ENCODE measurements around the gene PHF19.

PHF19 gene

GRCh38 chr9:120876842-120877240, at the start of gene PHF19:
TSS of gene PHF19 (minus strand) at chr9:120877188. CDS start at chr9:120874741, 2,447 bp downstream.
- no peak for DNase-seq

- DNase-seq: no peak
Measured at GRCh38 chr9:120926397-120926928, 49.5 kb upstream of the PHF19 start, which contains the start of gene TRAF1. TSS of gene TRAF1 (minus strand) at chr9:120926796. CDS start at chr9:120926075, 721 bp downstream.

GRCh38 chr9:120925535-120926396, 48.8 kb upstream of the PHF19 start:
- DNase-seq: no peak

DNA sequence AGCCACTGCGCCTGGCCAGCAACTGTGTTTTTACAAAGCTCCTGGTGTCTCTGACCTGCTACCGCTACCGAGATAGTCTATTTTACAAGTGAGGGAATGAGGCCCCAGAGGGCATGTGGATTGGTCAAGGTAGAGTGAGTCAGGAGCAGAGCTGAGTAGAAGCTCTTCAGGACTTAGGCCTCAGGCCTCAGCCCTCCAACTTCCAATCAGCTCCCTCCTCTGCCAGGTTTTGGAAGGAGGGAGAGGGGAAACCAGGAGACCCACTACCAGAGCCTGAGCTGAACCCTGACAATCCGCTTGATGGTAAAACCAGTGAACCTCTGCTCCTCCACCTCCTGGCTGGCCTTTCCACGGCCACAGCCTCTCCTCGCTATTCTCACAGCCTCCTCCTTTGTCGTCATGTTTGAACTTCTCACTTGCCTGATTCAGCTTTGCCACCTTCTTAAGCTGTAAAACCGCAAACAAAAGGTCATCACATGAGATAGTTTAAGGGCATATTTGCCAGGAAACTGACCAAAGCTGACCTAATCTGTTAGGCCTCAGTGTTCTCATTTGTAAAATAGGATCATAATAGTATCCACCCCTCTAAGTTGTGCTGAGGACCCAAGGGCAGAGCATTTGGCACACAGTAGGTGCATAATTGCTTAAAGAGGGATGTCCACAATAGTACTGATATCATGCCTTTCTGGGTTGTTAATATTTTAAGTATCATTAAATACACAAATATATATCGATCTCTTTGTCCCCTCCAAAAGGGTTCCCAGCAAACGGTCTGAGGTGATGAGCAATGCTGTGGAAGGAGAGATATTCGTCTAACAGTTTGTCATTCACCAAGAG, 47.9 kb upstream of the PHF19 start:
- no peak for DNase-seq

DNA sequence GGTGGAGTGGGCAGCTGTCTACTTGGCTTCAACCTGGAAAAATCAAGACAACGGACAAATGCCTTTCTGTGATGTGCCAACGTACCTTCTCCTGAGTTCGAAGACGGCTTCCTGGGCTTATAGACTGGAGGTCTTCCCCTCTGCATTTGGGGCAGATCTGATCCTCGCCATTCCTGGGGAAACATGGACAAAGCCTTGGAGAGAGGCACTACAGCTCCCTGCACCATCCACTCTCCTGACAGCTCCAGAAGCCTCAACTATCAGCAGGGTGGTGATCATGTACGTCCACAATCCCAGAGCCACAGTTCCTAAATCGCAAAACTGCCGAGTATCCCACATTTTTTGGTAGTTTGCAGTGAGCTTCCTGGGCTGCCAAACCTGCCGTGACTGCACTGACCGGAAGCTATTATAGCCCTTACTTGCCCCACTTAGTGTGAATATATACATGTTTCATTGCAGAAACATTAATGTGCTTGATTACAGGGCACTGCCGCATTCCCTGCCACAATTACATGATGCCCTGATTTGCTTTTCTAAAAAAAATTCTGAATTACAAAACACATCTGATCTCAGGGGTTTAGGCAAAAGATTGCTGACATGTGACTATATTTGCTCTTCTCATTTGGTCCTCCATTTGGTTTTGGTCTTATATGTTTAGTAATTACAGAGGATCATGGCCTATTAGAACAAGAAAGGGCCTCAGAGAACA, 46.8 kb upstream of the PHF19 start:
- no peak for DNase-seq

- no peak for DNase-seq
Measured at GRCh38 chr9:120922404-120923195, 45.6 kb upstream of the PHF19 start.

DNA sequence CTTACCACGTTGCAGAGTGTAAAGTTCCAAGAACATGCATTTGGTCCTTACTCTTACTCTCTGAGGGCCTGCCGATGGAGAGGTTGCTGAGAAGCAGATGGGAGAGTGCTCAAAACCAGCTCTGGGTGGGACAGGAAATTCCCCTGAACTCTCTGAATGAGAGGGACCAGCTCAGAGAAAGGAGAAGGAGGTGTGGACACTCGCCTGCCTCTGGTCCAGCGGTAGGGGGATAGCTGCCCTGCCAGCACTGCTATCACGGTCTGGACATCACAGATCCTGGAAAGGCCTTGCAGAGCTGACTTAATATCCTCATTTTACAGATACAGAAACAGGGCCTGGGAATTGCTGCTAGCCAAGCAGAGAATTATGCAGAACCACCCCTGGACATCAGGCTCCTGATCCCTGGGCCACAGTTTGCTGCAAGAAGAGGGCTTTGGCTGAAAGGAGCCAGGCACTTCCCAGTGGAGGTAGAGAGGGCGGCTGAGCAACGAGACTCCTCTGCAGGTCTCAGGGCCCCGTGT, 44.7 kb upstream of the PHF19 start:
- no peak for DNase-seq

DNA sequence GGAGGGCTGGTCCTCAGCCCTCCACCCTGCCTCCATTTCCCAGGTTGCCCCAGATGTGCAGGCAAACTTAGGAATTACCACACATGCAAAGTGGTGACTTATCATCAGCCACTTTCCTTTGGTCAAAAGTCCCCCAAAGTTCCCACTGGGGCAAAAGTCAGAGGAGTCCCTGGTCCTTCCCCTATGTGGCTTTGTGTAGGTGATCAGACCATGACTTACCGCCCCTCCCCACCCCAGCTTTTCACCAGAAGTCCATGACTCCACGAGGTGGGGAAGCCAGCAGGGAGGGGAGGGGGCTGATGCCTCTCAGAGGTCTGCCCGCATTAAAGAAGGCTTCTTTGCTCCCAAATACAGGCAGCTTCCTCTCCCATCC, 43.8 kb upstream of the PHF19 start:
- DNase-seq: no peak

GRCh38 chr9:120919843-120920805, 43.1 kb upstream of the PHF19 start:
- DNase-seq: no peak

DNA sequence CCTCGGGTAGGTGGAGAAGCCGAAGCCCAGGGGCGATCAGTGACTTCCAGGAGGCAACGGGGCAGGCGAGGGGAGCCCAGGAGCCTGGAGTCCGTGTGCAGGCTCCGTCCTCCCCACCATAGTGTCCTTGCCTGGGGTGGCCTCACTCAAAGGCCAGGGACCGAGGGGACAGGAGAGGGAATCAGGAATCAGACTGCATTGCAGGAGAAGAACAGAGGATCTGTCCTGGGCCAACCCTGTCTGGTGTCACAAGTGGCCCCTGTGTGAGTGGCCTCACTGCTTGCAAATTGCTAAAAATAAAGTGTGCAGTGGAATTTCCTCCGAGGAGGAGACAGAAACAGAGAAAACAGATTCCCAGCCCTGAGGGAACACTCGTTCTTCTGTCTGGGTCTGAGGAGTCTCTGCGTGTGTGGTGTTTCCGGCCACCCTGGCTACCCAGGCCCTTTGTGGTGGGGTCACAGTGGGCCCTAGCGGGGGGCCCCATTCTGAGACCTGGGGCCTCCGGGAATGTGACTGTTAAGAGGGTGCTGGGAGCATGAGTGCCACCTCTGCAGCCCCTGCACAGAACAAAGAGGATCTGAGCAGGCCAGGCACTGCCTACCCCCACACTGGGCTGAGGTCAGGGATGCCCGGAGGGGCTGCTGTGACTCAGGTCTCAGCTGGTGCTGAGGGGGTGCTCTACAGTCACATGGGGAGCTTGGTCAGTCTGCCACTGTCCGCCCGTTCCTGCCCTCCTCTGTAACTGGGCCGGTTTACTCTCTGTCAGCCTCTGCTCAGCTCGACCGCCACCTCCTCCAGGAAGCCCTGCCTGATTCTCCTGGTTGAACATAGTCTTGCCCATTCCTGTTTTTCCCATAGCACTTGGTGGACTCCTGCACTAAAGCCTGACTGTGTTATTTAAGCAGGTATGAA, 42.2 kb upstream of the PHF19 start:
- no peak for DNase-seq

DNA sequence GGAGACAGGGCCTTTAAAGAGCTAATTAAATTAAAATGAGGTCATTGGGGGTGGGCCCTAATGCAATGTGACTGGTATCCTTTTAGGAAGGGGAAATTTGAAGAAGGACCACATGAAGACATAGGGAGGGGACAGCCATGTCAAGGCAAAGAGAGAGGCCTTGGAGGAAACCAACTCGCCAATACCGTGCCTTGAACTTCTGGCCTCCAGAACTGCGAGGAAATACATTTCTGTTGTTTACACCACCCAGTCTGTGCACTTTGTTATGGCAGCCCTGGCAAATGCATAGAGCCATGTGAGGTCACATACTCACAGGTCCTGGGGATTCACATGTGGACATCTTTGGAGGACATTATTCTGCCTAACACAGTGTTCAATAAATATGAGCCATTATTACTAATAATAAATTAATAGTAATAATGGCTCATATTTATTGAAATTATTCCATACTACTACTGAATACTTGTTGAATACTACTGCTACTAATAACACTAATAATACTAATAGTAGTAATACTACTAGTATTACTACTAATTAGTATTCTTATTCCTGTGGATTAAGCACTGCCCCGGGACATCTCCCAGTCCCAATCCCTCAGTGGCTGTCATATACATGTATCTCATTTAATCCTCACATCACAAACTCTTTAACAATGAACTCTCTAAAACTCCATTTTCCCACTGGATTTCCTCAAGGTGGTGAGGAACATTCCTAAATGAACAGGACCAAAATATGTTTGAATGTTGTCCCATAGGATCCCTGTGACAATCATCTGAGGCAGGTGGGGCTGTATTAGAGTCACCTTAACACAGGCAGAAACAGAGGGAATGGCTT, 41.2 kb upstream of the PHF19 start:
- DNase-seq: no peak

GRCh38 chr9:120916991-120917880, 40.2 kb upstream of the PHF19 start:
- no peak for DNase-seq

DNA sequence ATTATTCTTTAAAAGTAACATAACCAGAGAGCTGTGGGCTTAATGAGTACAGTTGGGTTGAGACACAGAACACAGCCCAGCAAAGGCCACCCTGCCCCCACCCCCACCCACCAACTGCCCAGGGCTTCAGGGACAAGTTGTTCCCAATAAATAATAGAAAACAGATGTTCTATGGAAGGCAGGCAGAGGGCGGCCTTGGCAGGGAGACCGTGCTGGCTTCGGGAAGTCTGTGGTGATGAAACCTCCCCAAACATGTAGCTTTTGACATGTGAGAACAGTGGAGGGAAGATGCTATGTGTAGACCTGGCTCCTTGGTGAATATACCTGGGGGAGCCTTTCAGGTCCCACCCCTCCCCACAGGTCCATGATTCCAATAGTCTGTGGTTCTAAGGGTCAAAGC, 39.6 kb upstream of the PHF19 start:
- DNase-seq: no peak

- no peak for DNase-seq
Measured at GRCh38 chr9:120915854-120916470, 39.0 kb upstream of the PHF19 start.

GRCh38 chr9:120914953-120915352, 38.0 kb upstream of the PHF19 start:
- no peak for DNase-seq

GRCh38 chr9:120914396-120914795, 37.4 kb upstream of the PHF19 start:
- no peak for DNase-seq

All from cortex of kidney (tissue), 1 donor.